ENCODE results near the gene DEFB110.
A peak's percentile ranks its signal among the peaks of the same experiment; 100 is the strongest.

The DEFB110 gene

GRCh38 chr6:49986551-49986950 is 35.2 kb downstream of the DEFB110 start:
- TF ChIP-seq, protein P1, sequence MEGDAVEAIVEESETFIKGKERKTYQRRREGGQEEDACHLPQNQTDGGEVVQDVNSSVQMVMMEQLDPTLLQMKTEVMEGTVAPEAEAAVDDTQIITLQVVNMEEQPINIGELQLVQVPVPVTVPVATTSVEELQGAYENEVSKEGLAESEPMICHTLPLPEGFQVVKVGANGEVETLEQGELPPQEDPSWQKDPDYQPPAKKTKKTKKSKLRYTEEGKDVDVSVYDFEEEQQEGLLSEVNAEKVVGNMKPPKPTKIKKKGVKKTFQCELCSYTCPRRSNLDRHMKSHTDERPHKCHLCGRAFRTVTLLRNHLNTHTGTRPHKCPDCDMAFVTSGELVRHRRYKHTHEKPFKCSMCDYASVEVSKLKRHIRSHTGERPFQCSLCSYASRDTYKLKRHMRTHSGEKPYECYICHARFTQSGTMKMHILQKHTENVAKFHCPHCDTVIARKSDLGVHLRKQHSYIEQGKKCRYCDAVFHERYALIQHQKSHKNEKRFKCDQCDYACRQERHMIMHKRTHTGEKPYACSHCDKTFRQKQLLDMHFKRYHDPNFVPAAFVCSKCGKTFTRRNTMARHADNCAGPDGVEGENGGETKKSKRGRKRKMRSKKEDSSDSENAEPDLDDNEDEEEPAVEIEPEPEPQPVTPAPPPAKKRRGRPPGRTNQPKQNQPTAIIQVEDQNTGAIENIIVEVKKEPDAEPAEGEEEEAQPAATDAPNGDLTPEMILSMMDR (IDR thresholded peaks at IDR 0.05; ENCODE audit: low read depth, low read length, missing control alignments) = no peak
- no peak overlapping the region for H3K4me3 ChIP-seq (ENCODE audit: low read depth, low read length)
- DNase-seq (ENCODE audit: low read depth) = no peak

- no peak overlapping the region for H3K4me3 ChIP-seq (ENCODE audit: low read depth, low read length)
- DNase-seq (ENCODE audit: low read depth) = no peak
- TF ChIP-seq, protein P1 (IDR thresholded peaks at IDR 0.05; ENCODE audit: low read depth, low read length, missing control alignments) = no peak
Measured at GRCh38 chr6:49982046-49982445, 39.7 kb downstream of the DEFB110 start.

- DNase-seq (ENCODE audit: low read depth) = peak; percentile 26
- TF ChIP-seq, protein P1 (IDR thresholded peaks at IDR 0.05; ENCODE audit: low read depth, low read length, missing control alignments) = no peak
- H3K4me3 ChIP-seq (ENCODE audit: low read depth, low read length) = no peak overlapping the region
Measured at GRCh38 chr6:49980898-49981297, 40.9 kb downstream of the DEFB110 start.

GRCh38 chr6:49979584-49979983 is 42.2 kb downstream of the DEFB110 start:
- TF ChIP-seq, protein P1 (IDR thresholded peaks at IDR 0.05; ENCODE audit: low read depth, low read length, missing control alignments) = no peak
- no peak for DNase-seq (ENCODE audit: low read depth)
- H3K4me3 ChIP-seq (ENCODE audit: low read depth, low read length) = no peak overlapping the region

- TF ChIP-seq, protein P1 (IDR thresholded peaks at IDR 0.05; ENCODE audit: low read depth, low read length, missing control alignments) = no peak
- DNase-seq (ENCODE audit: low read depth) = no peak
- H3K4me3 ChIP-seq (ENCODE audit: low read depth, low read length) = no peak overlapping the region; the same call in 1 of the 2 replicates
Measured at GRCh38 chr6:49978332-49979226, 43.2 kb downstream of the DEFB110 start.

- DNase-seq (ENCODE audit: low read depth) = no peak
- no peak within 1 kb of the TSS for H3K4me3 ChIP-seq (ENCODE audit: low read depth, low read length)
- TF ChIP-seq, protein P1 (IDR thresholded peaks at IDR 0.05; ENCODE audit: low read depth, low read length, missing control alignments) = no peak
Measured at GRCh38 chr6:49969605-49970004, 52.2 kb downstream of the DEFB110 start, which contains the start of gene DEFB113. TSS of gene DEFB113 (minus strand) at chr6:49969625. CDS start at chr6:49969625, 0 bp downstream.

Measured in GM12864 (cell line).